Esophagus squamous epithelium (tissue), 4 donors: Measurements from ENCODE around the gene ZCCHC7.

Experiments
- CTCF ChIP-seq, 6 experiments: fragments of 450-650 bp in 4 of 6; fragments of 200-600 bp in 2 of 6; sonication (generic) in 2 of 6; IDR thresholded peaks; one replicate each; pipeline ENCODE4 v1.5.1; 2016 to 2019; ENCODE audit warnings: antibody characterized with exemption in 6 of 6, mild to moderate bottlenecking in 4 of 6, moderate library complexity in 4 of 6
- POLR2A ChIP-seq, 4 donors: fragments of 450-650 bp; IDR thresholded peaks; one replicate each; pipeline ENCODE4 v1.6.1; 2017; ENCODE audit warnings: antibody characterized with exemption in 4 of 4, mild to moderate bottlenecking in 4 of 4, moderate library complexity in 3 of 4

DNA sequence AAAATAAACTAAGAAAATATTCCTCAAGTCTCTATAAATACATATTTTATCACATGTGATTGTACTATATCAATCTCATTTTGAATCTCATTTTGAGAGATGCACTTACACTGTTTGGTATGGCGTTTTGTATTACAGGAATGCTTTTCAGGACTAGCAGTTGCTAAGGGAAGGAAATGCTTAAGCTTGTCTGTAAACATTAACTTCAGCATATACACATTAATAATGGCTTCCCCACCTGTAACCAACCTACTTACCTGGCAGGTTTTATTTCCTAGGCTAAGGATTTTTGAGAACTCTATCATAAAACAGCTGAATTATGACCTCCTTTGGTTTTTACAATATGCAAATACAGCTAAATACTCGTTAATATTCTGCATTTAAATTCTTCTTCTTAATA lies 161.2 kb downstream of the ZCCHC7 start:
- TF ChIP-seq CTCF (IDR thresholded peaks at IDR 0.05) (no peak), POLR2A (IDR thresholded peaks at IDR 0.05) (no peak)
